Transverse colon (tissue), 4 donors: ENCODE measurements around the gene EIF2AK2. TPM values are rescaled to one million over a fixed set of nuclear protein-coding genes. Genes with fewer than 3 reads are reported as not detected.

Source experiments
- DNase-seq: peaks from one replicate; pipeline ENCODE4 v3.0.0-alpha.2; 2019
- H3K27ac ChIP-seq, 4 donors: fragments of 200-600 bp; sonication (generic); 2 replicates each; pipeline ENCODE4 v1.5.1; 2016 to 2018; ENCODE audit warnings: inconsistent platforms in 4 of 4
- H3K27me3 ChIP-seq: fragments of 200-600 bp; sonication (generic); 2 replicates; pipeline ENCODE4 v1.5.1; 2017; ENCODE audit warnings: inconsistent platforms
- H3K36me3 ChIP-seq, 4 donors: fragments of 200-600 bp; sonication (generic); 2 replicates each; pipeline ENCODE4 v1.5.1; 2017 to 2019; ENCODE audit warnings: inconsistent platforms in 4 of 4
- H3K4me1 ChIP-seq, 4 donors: fragments of 200-600 bp; sonication (generic); 2 replicates each; pipeline ENCODE4 v1.5.1; 2017 to 2020; ENCODE audit warnings: inconsistent platforms in 4 of 4
- H3K4me3 ChIP-seq, 4 donors: fragments of 200-600 bp; sonication (generic); 1 replicate in 1 of 4; 2 replicates in 3 of 4; pipeline versions ENCODE4 v1.5.1 to v1.6.1; 2017 to 2019; ENCODE audit warnings: inconsistent platforms in 4 of 4
- H3K9me3 ChIP-seq, 2 donors: fragments of 200-600 bp; sonication (generic); 2 replicates each; pipeline ENCODE4 v1.5.1; 2017 to 2019; ENCODE audit warnings: inconsistent platforms in 2 of 2
- CTCF ChIP-seq, 5 experiments: fragments of 200-600 bp in 3 of 5; fragments of 450-650 bp in 2 of 5; sonication (generic) in 3 of 5; IDR thresholded peaks; 1 replicate in 2 of 5; 2 replicates in 3 of 5; pipeline ENCODE4 v1.5.1; 2016 to 2017; ENCODE audit warnings: antibody characterized with exemption in 5 of 5, inconsistent platforms in 3 of 5, mild to moderate bottlenecking in 2 of 5, moderate library complexity in 1 of 5
- EP300 ChIP-seq: sonication (generic); formaldehyde crosslinking; IDR thresholded peaks from one replicate; pipeline ENCODE4 v1.6.1; 2017; ENCODE audit warnings: antibody characterized with exemption, low read depth
- POLR2A ChIP-seq: fragments of 450-650 bp; IDR thresholded peaks from one replicate; pipeline ENCODE4 v1.6.1; 2016; ENCODE audit warnings: antibody characterized with exemption, mild to moderate bottlenecking, moderate library complexity
- POLR2AphosphoS5 ChIP-seq, 3 donors: sonication (generic); formaldehyde crosslinking; IDR thresholded peaks; one replicate each; pipeline ENCODE4 v1.6.1; 2016; ENCODE audit warnings: antibody characterized with exemption in 3 of 3
- WGBS, 2 donors: methylation state at CpG; one replicate each; pipeline ENCODE4 v1.1.5; 2018; ENCODE audit warnings: low coverage in 1 of 2; 5-methylcytosine and 5-hydroxymethylcytosine counted together
- in situ Hi-C, 4 donors: fragments of 200-750 bp; cut with MboI; loops; one replicate each; pipeline versions ENCODE4 v1.15.0 to v1.15.1; 2017; ENCODE audit warnings: low sequenced_read_pairs in 3 of 4, low pct_ligation_motif_present in 1 of 4, low pct_unique_long_range_greater_than_20kb in 1 of 4
- intact Hi-C: fragments of 100-400 bp; cut with DNase I; formaldehyde crosslinking; loops from one replicate; pipeline ENCODE4 v1.15.1; 2023; ENCODE audit warnings: low total_unique reads
- total RNA-seq, 4 donors: library from RNA; depleted of rRNA; stranded (reverse); fragments of >200 nt; gene quantifications; one replicate each; pipeline ENCODE4 v1.1.0, GENCODE V29; 2016

EIF2AK2 gene
- total RNA-seq, 4 donors from 2014 or later: 19.5 to 63.2 (median 25.8) TPM

GRCh38 chr2:37110306-37111212 is 46.2 kb downstream of the EIF2AK2 start:
- no peaks in the 10 kb centered on the region for H3K4me1 ChIP-seq
- no peak for DNase-seq
- intact Hi-C loops: no loop called here
- no peak overlapping the region for H3K27ac ChIP-seq
- H3K4me3 ChIP-seq: no peak overlapping the region
- H3K36me3 ChIP-seq: peaks cover 0 to 60% (median 11%) of the 10 kb centered on the region in 4 donors
- in situ Hi-C loops: no loop called here
- WGBS, 2 donors: 90 to 94% methylated on average over 4 of the region's 4 CpGs
- H3K9me3 ChIP-seq: no peaks in the 10 kb centered on the region
- TF ChIP-seq POLR2A (no peak), POLR2AphosphoS5 (IDR thresholded peaks at IDR 0.05) (no peak), EP300 (no peak), CTCF (IDR thresholded peaks at IDR 0.05) (no peak)
- no peaks in the 10 kb centered on the region for H3K27me3 ChIP-seq

- WGBS, 2 donors: 91 to 92% methylated on average over 4 of the region's 4 CpGs
- intact Hi-C loops: no loop called here
- Histone ChIP-seq H3K27me3 (no peaks in the 10 kb centered on the region), H3K9me3 (no peaks in the 10 kb centered on the region), H3K4me1 (no peaks in the 10 kb centered on the region), H3K27ac (no peak overlapping the region), H3K36me3 (peaks cover 0 to 56% (median 11%) of the 10 kb centered on the region in 4 donors), H3K4me3 (no peak overlapping the region)
- in situ Hi-C loops: no loop called here
- DNase-seq: no peak
- no peak for TF ChIP-seq POLR2AphosphoS5 (IDR thresholded peaks at IDR 0.05)
- no peak for TF ChIP-seq CTCF (IDR thresholded peaks at IDR 0.05)
- TF ChIP-seq EP300: no peak
- no peak for TF ChIP-seq POLR2A
Measured at GRCh38 chr2:37109523-37109922, 47.3 kb downstream of the EIF2AK2 start.

GRCh38 chr2:37105150-37105549 is 51.6 kb downstream of the EIF2AK2 start:
- intact Hi-C loops (no loop called here), in situ Hi-C loops (no loop called here)
- no peak for DNase-seq
- Histone ChIP-seq H3K4me1 (no peaks in the 10 kb centered on the region), H3K4me3 (no peak overlapping the region), H3K27me3 (no peaks in the 10 kb centered on the region), H3K36me3 (peaks cover 0 to 43% (median 17%) of the 10 kb centered on the region in 4 donors), H3K9me3 (no peaks in the 10 kb centered on the region), H3K27ac (no peak overlapping the region)
- 82 to 85% methylated on average over 4 to 5 of the region's 5 CpGs for WGBS, 2 donors
- TF ChIP-seq POLR2A (no peak), EP300 (no peak), CTCF (IDR thresholded peaks at IDR 0.05) (no peak), POLR2AphosphoS5 (IDR thresholded peaks at IDR 0.05) (no peak)

GRCh38 chr2:37104178-37104577 is 52.6 kb downstream of the EIF2AK2 start:
- 97 to 100% methylated on average over 2 of the region's 2 CpGs for WGBS, 2 donors

More at GRCh38 chr2:37104178-37104577, 52.6 kb downstream of the EIF2AK2 start:
- no peak overlapping the region for H3K4me3 ChIP-seq
- peaks cover 0 to 43% (median 17%) of the 10 kb centered on the region in 4 donors for H3K36me3 ChIP-seq
- no peaks in the 10 kb centered on the region for H3K9me3 ChIP-seq
- in situ Hi-C loops: no loop called here
- intact Hi-C loops: no loop called here
- TF ChIP-seq EP300 (no peak), POLR2A (no peak), CTCF (IDR thresholded peaks at IDR 0.05) (no peak), POLR2AphosphoS5 (IDR thresholded peaks at IDR 0.05) (no peak)
- no peak for DNase-seq
- H3K27me3 ChIP-seq: no peaks in the 10 kb centered on the region
- H3K4me1 ChIP-seq: no peaks in the 10 kb centered on the region
- H3K27ac ChIP-seq: no peak overlapping the region
